GM10266 (cell line): ENCODE measurements around the gene PLN.
A peak's percentile ranks its signal among the peaks of the same experiment; 100 is the strongest.

Source experiments
- DNase-seq: peaks from one replicate; pipeline ENCODE4 v3.0.0; 2012; ENCODE audit errors: extremely low spot score
- CTCF ChIP-seq: IDR thresholded peaks from 2 replicates; pipeline ENCODE4 v1.5.1; 2012; ENCODE audit warnings: mild to moderate bottlenecking, low read depth; ENCODE audit not compliant: control insufficient read depth, insufficient read depth; ENCODE audit errors: missing control alignments

PLN gene

GRCh38 chr6:118602300-118602699, 54.2 kb downstream of the PLN start:
- TF ChIP-seq CTCF, result no peak

GRCh38 chr6:118603372-118603771, 55.3 kb downstream of the PLN start:
- TF ChIP-seq CTCF, result no peak

More at GRCh38 chr6:118602300-118602699, 54.2 kb downstream of the PLN start:
- no peak for DNase-seq

GRCh38 chr6:118606268-118606667, 58.2 kb downstream of the PLN start:
- no peak for TF ChIP-seq CTCF

More at GRCh38 chr6:118603372-118603771, 55.3 kb downstream of the PLN start:
- DNase-seq, result no peak

GRCh38 chr6:118606858-118607257, 58.8 kb downstream of the PLN start:
- TF ChIP-seq CTCF, result no peak
- DNase-seq, result no peak

More at GRCh38 chr6:118606268-118606667, 58.2 kb downstream of the PLN start:
- peak; percentile 23 for DNase-seq
